NCI-H1092 (cell line): ENCODE measurements around the gene RND2.
"Not testable (repeated sequence)": the region's sequence is repeated elsewhere in the genome, so short reads cannot be mapped to it uniquely, and the experiment has no call there.

Experiments used
- DNase-seq: peaks from one replicate; lab custom pipeline; 2025; lab: John Stamatoyannopoulos, UW

The RND2 gene

GRCh38 chr17:43024407-43025289 is at the start of gene RND2:
RND2 (plus strand) TSS chr17:43025231; CDS start chr17:43025348, 117 bp downstream.
- DNase-seq = peak; percentile 90

DNA sequence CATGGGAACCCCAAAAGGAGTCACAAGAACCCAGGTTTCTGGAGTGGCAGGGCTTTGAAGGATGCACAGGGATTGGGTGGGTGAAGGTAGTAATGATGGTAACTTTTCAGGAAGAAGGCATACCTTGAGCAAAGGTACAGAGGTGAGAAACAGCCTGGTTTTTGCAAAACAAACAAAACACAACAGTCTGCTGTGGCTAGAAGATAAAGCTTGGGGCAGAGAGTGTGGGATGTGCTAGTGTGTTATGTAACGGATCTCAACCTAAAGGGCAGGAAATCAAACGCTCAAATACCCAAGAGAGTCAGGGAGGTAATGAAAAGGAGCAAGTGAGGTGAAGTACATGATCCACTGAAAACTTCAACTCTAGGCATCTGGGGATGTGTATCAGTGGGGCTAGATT is 49.8 kb upstream of the RND2 start:
- DNase-seq = no peak

GRCh38 chr17:42975701-42976100 is 49.3 kb upstream of the RND2 start:
- not testable (repeated sequence) for DNase-seq

GRCh38 chr17:42979511-42980273 is 45.3 kb upstream of the RND2 start, which contains the start of gene PTGES3L:
PTGES3L (minus strand) TSS chr17:42980080; CDS start chr17:42980053, 27 bp downstream.
- peak; percentile 72 for DNase-seq

GRCh38 chr17:42980274-42980765 is 44.7 kb upstream of the RND2 start, which contains the start of gene RUNDC1:
RUNDC1 (plus strand) TSS chr17:42980565; CDS start chr17:42980577, 12 bp downstream.
- peak; percentile 89 for DNase-seq

DNA sequence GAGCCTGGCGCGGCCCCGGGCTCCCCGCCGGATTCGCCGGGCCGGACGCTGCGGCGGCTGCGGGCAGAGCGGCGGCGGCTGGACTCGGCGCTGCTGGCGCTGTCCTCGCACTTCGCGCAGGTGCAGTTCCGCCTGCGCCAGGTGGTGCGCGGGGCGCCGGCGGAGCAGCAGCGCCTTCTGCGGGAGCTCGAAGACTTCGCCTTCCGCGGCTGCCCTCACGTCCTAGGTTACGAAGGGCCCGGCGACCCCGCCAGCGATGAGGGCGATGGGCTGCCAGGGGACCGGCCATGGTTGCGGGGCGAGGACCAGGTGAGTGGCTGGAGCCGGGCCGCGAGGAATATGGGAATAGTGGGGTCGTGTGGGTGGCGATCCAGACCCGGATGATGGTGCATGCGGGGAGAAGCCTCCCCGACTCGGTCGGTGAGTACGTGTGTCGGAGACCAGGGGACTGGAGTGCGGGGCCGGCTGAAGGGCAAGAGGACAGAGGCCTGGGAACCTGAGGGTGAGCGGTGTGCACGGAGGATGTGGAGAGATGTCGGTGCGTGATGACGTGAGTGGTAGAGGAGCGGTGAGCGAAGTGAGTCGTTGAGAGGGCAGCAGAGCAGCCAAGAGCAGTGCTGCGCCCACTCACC is 44.1 kb upstream of the RND2 start:
- DNase-seq = peak; percentile 35

DNA sequence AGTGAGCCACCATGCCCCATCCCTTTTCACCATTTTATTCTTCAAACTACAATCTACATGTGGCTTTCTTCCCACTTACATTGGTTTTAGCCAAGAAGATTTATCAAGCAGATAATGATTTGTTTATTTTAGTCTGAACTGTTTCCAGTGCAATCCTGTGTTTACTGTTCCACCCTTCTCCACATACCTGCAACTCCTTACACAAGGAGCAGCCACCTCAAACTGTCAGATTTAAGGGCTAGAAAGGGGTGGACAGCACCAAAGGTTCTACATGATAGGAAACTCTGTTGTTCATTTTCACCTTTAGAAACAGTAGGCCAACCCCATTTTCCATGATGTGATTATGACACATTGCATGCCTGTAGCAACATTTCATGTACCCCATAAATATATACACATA is 42.8 kb upstream of the RND2 start:
- DNase-seq = no peak

GRCh38 chr17:42985225-42985624 is 39.8 kb upstream of the RND2 start:
- DNase-seq = no peak

DNA sequence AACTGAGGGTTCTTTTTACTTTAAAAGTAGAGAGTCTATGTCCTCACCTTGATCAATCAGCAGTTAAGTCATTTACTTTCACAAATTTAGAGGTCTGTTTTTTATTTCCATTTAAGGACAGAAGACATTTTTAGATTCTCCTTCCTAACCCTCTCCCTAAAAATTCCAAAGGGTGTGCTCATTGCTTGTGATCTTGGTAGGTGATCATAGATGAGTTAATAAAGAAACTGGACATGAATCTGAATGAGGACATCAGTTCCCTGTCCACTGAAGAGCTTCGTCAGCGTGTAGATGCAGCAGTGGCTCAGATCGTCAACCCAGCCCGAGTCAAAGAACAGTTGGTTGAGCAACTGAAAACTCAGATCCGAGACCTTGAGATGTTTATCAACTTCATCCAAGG is 35.9 kb upstream of the RND2 start:
- no peak for DNase-seq

DNA sequence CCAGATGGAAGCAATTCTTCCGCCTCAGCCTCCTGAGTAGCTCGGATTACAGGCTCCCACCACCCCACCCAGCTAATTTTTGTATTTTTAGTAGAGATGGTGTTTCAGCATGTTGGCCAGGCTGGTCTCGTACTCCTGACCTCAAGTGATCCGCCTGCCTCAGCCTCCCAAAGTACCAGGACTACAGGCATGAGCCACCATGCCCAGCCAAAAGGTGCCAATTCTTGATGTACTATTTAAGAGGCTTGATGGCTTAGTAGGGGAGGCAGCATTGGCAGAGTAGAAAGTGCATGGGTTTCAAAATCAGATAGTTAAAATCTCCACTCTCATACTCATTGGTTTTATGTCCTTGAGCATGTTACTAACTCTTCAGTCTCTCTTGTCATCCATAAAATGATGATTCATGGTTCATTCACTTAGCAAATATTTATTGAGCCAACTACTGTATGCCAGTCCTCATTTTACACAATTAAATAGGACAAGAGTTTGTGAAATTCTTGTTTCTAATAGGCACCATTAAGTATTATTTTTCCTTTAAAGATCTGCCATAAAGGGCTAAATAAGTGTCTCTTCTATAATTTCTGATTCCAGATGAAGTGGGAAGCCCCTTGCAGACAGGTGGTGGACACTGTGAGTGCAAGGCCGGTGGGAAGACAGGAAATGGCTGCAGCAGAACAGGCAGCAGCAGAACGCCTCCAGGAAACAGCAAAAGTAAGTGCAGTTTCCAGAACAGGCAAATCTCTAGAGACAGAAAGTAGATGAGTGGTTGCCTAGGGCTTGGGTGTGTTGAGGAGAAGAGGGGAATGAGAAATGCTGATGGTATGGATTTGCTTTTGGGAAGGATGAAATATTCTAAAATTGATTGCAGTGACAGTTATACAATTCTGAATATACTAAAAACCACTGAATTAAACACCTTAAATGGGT is 35.0 kb upstream of the RND2 start:
- no peak for DNase-seq

GRCh38 chr17:42991471-42991870 is 33.6 kb upstream of the RND2 start:
- DNase-seq = no peak

DNA sequence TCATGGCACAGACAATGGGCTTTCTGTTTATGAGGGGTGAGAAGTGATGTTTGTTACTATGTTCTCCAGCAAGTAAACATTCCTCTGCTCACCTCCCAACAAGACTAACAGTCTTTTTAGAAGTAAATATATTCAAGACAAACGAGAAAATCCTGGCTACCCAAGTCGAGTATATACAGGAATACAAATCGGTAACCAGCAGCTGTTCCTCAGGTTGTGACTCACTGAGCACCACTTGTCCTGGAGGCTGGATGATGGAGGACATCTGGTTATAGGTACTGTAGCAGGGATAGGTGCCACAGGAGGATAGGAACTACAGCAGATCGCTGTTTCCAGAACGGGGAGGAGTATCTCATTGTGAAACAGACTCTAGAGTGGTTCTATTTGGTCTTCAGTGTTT is 32.2 kb upstream of the RND2 start:
- DNase-seq = no peak

GRCh38 chr17:42993913-42994312 is 31.1 kb upstream of the RND2 start:
- DNase-seq = not testable (repeated sequence)

GRCh38 chr17:42997390-42997983 is 27.5 kb upstream of the RND2 start:
- DNase-seq = no peak

- DNase-seq = peak; percentile 99
These were observed 26.8 kb upstream of the RND2 start, which contains the start of gene RPL27 for GRCh38 chr17:42997984-42998938. RPL27 (plus strand) TSS chr17:42998419; CDS start chr17:42998751, 332 bp downstream.

DNA sequence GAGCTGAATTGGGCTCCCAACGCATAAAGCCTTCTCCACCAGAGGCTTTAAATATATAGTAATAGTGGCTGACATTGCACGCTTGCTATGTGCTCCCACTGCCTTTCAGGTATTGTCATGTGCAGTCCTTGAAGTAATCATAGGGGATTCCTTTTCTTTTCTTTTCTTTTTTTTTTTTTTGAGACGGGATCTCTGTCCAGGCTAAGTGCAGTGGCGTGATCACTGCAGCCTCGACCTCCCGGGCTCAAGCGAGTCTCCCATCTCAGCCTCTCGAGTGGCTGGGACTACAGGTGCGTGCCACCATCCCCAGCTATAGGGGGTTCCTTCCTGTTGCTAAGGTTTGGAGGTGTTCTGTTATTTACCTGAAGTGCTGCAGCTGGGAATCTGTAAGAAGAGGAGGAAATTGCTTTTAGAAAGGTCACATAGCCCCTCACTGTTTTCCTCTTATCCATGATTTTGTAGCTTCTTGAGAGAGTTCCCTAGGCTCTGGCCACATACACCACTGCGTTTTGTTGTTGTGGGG is 26.0 kb upstream of the RND2 start:
- DNase-seq = no peak

DNA sequence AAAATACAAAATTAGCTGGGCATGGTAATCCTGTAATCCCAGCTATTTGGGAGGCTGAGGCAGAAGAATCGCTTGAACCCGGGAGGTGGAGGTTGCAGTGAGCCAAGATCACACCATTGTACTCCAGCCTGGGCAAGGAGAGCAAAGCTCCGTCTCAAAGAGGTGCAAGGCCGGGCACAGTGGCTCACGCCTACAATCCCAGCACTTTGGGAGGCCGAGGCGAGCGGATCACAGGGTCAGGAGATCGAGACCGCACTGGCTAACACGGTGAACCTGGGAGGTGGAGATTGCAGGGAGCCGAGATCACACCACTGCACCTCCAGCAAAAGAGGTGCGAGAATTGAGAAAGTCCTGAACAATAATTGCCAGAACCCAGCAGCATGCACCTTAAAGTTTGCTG is 24.1 kb upstream of the RND2 start:
- not testable (repeated sequence) for DNase-seq

DNA sequence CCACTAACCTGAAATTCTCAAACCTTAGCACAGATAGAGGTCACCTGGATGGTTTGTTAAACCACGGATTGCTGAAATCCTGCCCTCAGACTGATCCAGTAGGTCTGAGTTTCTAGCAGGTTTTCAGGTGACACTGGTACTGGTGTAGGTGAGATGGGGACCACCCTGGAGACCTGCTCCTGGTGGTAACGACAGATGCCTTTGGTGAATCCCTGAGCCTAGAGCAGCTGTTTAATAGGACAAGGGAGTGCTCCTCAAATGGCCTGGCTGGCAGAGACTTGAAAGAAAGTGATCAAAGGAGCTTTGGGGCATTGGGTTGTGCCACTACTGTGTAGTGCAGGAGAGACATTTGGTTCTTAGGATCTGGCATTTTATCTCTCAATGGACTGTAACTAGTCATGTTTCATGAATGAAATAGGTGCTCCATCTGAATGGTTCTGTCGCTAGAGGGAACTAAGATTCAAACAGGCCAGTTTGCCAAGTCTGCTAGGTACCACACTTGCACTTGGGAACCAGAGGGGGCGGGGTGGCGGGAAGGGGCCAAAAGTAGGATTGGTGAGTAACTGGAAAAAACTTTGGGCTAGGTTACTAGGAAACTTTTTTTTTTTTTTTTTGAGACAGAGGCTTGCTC is 21.4 kb upstream of the RND2 start:
- DNase-seq = no peak
